GM19193 (cell line): ENCODE results near the gene STAU1.

Source experiments
- POLR2A ChIP-seq: IDR thresholded peaks from 4 replicates; pipeline ENCODE4 v1.6.1; 2011; ENCODE audit not compliant: insufficient read depth, insufficient read length; ENCODE audit errors: extremely low read depth

Gene STAU1

GRCh38 chr20:49118307-49118706, 69.8 kb downstream of the STAU1 start:
- no peak for TF ChIP-seq POLR2A

- no peak for TF ChIP-seq POLR2A
Measured at GRCh38 chr20:49115564-49115963, 72.6 kb downstream of the STAU1 start.

GRCh38 chr20:49112596-49113274, 75.4 kb downstream of the STAU1 start:
- no peak for TF ChIP-seq POLR2A

- no peak for TF ChIP-seq POLR2A
Measured at GRCh38 chr20:49110767-49111694, 77.1 kb downstream of the STAU1 start.

- TF ChIP-seq POLR2A = no peak
Measured at GRCh38 chr20:49106328-49106727, 81.8 kb downstream of the STAU1 start.

- peak; percentile 20 for TF ChIP-seq POLR2A
Measured at GRCh38 chr20:49104365-49104648, 83.8 kb downstream of the STAU1 start.

- no peak for TF ChIP-seq POLR2A
Measured at GRCh38 chr20:49103647-49104364, 84.3 kb downstream of the STAU1 start.

- TF ChIP-seq POLR2A = no peak
Measured at GRCh38 chr20:49103019-49103418, 85.1 kb downstream of the STAU1 start.

GRCh38 chr20:49100972-49101371, 87.2 kb downstream of the STAU1 start:
- no peak for TF ChIP-seq POLR2A

- TF ChIP-seq POLR2A = no peak
Measured at GRCh38 chr20:49099011-49099410, 89.1 kb downstream of the STAU1 start.

GRCh38 chr20:49098136-49098535, 90.0 kb downstream of the STAU1 start:
- TF ChIP-seq POLR2A = no peak

- TF ChIP-seq POLR2A = no peak
Measured at GRCh38 chr20:49097159-49097558, 91.0 kb downstream of the STAU1 start.

GRCh38 chr20:49096203-49096730, 91.9 kb downstream of the STAU1 start:
- no peak for TF ChIP-seq POLR2A

GRCh38 chr20:49091762-49092161, 96.4 kb downstream of the STAU1 start:
- no peak for TF ChIP-seq POLR2A

- TF ChIP-seq POLR2A = no peak
Measured at GRCh38 chr20:49091104-49091503, 97.0 kb downstream of the STAU1 start.
